Activated naive CD8-positive, alpha-beta T cell (primary cell): ENCODE data around the gene TSTD2.
"Not testable (repeated sequence)": the region's sequence is repeated elsewhere in the genome, so short reads cannot be mapped to it uniquely, and the experiment has no call there.

Experiments used
- H3K27ac Mint-ChIP-seq: one replicate; pipeline ENCODE4 v1.8.0; 2021; ENCODE audit warnings: mixed read lengths
- H3K27me3 Mint-ChIP-seq: one replicate; pipeline ENCODE4 v1.8.0; 2021; ENCODE audit warnings: mixed read lengths
- H3K36me3 Mint-ChIP-seq: one replicate; pipeline ENCODE4 v1.8.0; 2021; ENCODE audit warnings: mixed read lengths
- H3K4me1 Mint-ChIP-seq: one replicate; pipeline ENCODE4 v1.8.0; 2021; ENCODE audit warnings: low read depth, mixed read lengths
- H3K4me3 Mint-ChIP-seq: one replicate; pipeline ENCODE4 v1.8.0; 2021; ENCODE audit warnings: mild to moderate bottlenecking, mixed read lengths
- H3K9me3 Mint-ChIP-seq: one replicate; pipeline ENCODE4 v1.8.0; 2021; ENCODE audit warnings: low read depth, mixed read lengths

The TSTD2 gene

GRCh38 chr9:97645720-97646119 is 12.6 kb upstream of the TSTD2 start:
- Mint-ChIP-seq H3K4me3 (no peak overlapping the region), H3K4me1 (peaks cover 16% of the 10 kb centered on the region), H3K27ac (no peak overlapping the region), H3K36me3 (peaks cover 8% of the 10 kb centered on the region), H3K9me3 (no peaks in the 10 kb centered on the region), H3K27me3 (no peaks in the 10 kb centered on the region)

DNA sequence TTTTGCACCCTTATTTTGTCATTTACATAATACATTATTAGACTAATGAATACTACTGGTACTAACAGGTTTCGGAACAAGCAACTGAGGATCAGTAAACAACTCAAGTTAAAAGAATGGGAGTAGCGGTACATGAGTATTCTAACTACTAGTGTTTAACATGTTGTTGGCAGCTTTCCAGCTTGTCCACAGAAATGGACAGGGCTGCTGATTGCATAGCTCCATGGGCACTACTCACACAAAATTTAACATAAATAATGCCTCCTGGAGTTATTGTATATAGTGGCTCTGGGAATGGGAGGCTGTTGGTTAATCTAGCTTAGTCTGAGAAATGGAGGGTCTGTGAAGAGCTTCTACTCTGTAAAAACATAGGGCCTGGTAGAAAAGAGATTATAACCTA is 7.2 kb upstream of the TSTD2 start:
- Mint-ChIP-seq H3K4me1 (peaks cover 54% of the 10 kb centered on the region), H3K36me3 (peaks cover 9% of the 10 kb centered on the region), H3K9me3 (no peaks in the 10 kb centered on the region), H3K27ac (peak overlapping the region; percentile 16), H3K4me3 (no peak overlapping the region), H3K27me3 (no peaks in the 10 kb centered on the region)

DNA sequence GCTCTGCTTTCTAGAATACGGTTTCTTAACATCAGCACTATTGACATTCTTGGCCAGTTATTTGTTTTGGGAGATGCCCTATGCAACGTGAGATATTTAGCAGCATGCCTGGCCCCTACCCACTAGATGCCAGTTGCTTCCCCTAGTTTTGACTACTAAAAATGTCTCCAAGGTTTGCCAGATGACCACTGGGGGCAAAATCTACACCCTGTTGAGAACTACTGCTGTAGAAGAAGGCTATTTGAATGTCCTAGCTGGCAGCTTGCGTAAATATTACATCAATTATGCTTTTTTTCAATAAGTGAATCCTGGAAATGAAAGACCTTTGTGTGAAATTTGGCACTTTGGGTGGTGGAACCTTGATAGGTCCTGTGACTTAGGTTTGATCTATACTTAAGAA is 5.5 kb upstream of the TSTD2 start:
- Mint-ChIP-seq H3K9me3 (no peaks in the 10 kb centered on the region), H3K4me1 (peaks cover 65% of the 10 kb centered on the region), H3K36me3 (peaks cover 7% of the 10 kb centered on the region), H3K4me3 (peak overlapping the region; percentile 14), H3K27ac (peak overlapping the region; percentile 22), H3K27me3 (no peaks in the 10 kb centered on the region)

DNA sequence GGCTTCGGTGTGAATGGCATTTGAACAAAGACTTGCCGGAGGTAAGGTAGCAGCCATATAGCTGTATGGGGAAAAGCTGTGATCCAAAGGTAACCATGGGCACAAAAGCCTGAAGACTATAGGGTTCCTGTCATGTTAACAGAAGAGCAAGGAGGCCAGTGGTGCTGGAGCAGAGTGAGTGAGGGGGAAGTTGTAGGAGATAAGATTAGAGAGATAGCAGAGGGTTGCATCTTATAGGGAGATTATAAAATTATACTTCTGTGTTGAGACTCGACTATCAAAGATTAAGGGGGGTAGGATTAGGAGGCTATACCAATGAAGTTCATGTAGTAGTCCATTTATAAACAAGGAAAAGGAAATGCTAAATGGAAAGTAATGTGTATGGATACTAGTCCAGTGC is 3.7 kb upstream of the TSTD2 start:
- Mint-ChIP-seq H3K4me1 (peaks cover 63% of the 10 kb centered on the region), H3K27ac (no peak overlapping the region), H3K27me3 (no peaks in the 10 kb centered on the region), H3K4me3 (peak overlapping the region; percentile 73), H3K9me3 (no peaks in the 10 kb centered on the region), H3K36me3 (peaks cover 3% of the 10 kb centered on the region)

- Mint-ChIP-seq H3K4me3 (peak overlapping the region; percentile 98), H3K27ac (peak overlapping the region; percentile 100), H3K27me3 (no peaks in the 10 kb centered on the region), H3K9me3 (no peaks in the 10 kb centered on the region), H3K4me1 (peaks cover 60% of the 10 kb centered on the region), H3K36me3 (peaks cover 3% of the 10 kb centered on the region)
Observed at GRCh38 chr9:97635026-97635425, 1.9 kb upstream of the TSTD2 start.

DNA sequence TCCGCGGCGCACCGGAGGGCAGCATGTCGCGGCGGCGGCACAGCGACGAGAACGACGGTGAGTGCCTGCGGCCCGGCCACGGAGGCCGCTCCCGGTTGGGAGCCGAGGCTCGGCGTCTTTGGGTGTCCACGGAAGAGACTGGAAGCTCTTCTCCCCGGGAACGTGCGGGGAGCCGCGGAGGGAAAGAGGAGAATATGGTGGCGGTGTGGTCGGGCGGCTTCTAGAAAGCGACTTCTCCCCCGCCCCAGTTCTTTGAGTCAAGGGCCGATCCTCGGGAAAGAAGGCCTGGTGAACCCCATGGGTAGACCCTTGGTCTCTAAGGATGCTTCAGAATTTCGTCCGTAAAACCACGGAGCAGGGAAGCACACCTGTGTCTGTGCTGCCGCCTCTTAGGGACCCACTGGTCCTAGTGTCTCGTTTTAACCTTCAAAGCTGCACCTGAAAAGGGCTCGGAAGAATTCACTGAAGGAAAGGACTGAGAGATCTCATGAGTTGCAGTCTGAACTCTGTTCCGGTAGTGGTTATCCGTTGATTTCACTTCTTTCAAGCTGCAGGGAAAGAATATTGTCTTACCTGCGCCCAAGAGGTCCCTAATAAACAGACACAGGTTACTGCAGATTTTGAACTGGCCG is 807 bp upstream of the TSTD2 start:
- H3K27me3 Mint-ChIP-seq, result no peaks in the 10 kb centered on the region
- peak overlapping the region; percentile 100 for H3K27ac Mint-ChIP-seq
- peaks cover 57% of the 10 kb centered on the region for H3K4me1 Mint-ChIP-seq
- H3K4me3 Mint-ChIP-seq, result peak overlapping the region; percentile 98
- H3K36me3 Mint-ChIP-seq, result peaks cover 3% of the 10 kb centered on the region
- no peaks in the 10 kb centered on the region for H3K9me3 Mint-ChIP-seq

DNA sequence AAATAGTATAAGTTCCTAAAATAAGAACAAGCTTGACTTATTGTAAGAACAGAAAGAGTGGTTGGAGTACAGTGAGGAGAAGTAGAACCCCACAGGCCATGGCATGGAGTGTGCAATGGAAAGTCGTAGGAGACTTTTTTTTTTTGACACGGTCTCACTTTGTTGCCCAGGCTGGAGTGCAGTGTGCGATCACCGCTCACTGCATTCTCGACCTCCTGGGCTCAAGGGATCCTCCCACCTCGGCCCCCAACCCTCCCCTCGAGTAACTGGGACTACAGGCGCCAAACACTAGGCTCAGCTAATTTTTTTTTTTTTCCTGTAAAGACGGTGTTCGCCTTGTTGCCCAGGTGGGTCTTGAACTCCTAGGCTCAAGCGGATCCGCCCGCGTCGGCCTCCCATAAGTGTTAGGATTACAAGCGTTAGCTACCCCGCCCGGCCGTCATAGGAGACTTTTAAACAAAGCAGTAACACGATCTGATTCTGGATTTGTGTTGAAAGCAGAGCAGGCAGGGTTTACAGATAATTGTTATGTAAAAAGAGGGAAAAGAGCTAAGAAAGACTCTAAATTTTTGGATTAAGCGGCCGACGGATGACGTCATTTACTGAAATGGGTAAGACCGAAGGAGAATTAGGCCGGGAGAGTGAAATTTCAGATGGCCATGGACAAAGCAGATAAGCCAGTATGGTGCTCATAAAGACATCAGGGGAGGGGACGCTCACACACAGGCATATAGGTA is 752 bp downstream of the TSTD2 start:
- Mint-ChIP-seq H3K4me3 (peak overlapping the region; percentile 98), H3K27ac (peak overlapping the region; percentile 100), H3K27me3 (no peaks in the 10 kb centered on the region), H3K9me3 (no peaks in the 10 kb centered on the region), H3K36me3 (peaks cover 3% of the 10 kb centered on the region), H3K4me1 (peaks cover 49% of the 10 kb centered on the region)

DNA sequence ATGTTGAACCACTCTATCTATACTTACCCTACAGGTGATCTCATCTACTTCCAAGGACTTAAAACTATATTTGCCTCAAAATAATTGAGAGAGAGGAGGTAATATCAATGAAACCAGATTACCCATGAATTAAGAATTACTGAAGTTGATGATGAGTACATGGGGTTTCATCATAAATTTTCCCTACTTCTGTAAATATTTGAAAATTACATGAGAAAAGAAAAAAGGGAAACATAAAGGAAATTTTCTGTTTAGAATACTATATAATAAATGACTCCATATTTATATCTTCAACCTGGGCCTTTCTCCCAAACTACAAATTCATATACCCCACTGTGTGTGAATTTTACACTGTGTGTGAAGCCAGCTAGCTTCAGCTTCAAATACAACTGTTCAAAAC is 2.6 kb downstream of the TSTD2 start:
- Mint-ChIP-seq H3K36me3 (no peaks in the 10 kb centered on the region), H3K4me1 (peaks cover 38% of the 10 kb centered on the region), H3K4me3 (no peak overlapping the region), H3K27ac (no peak overlapping the region), H3K27me3 (no peaks in the 10 kb centered on the region), H3K9me3 (no peaks in the 10 kb centered on the region)

DNA sequence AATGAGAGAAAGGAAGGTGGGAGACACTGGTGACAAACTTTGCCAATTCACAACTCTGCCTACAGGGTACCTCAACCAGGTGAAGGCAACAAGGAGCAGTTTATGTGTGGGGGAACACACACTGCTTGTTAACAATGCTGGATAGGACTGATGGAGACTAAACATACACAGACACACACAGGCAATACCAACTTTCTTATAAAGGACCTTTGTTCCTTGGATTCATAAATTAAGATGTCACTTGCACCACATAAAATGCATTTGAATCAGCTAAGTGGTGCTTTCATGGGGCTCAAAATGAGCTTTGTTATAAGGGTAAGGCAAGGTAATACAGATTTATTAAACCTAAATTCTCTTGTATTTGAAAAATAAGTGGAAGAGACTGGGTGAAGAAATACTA is 4.0 kb downstream of the TSTD2 start:
- Mint-ChIP-seq H3K4me3 (no peak overlapping the region), H3K4me1 (peaks cover 28% of the 10 kb centered on the region), H3K36me3 (peaks cover 2% of the 10 kb centered on the region), H3K27me3 (no peaks in the 10 kb centered on the region), H3K27ac (no peak overlapping the region), H3K9me3 (no peaks in the 10 kb centered on the region)

DNA sequence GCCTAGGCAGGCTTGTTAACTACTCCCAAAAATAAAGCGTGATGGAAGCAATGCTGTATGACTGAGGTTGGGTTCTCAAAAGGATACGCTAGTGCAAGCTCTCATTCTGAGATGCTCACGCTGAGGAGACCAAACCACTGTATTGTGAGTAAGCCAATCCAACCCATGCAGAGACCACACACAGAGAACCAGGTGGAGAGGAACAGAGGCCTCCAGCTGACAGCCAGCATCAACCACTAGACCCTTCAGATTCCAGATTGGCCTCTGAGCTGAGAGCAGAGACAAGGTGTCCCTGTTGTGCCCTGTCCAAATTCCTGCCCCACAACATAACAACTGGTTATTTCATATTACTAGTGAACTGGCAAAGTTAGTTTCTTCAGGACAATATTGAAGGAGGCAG is 4.5 kb downstream of the TSTD2 start:
- H3K27ac Mint-ChIP-seq, result no peak overlapping the region
- H3K9me3 Mint-ChIP-seq, result no peaks in the 10 kb centered on the region

GRCh38 chr9:97627624-97628023 is 5.5 kb downstream of the TSTD2 start:
- Mint-ChIP-seq H3K36me3 (peaks cover 4% of the 10 kb centered on the region), H3K4me1 (peaks cover 26% of the 10 kb centered on the region), H3K9me3 (no peaks in the 10 kb centered on the region), H3K4me3 (no peak overlapping the region), H3K27me3 (no peaks in the 10 kb centered on the region), H3K27ac (no peak overlapping the region)

More for the DNA sequence above, 4.5 kb downstream of the TSTD2 start:
- no peak overlapping the region for H3K4me3 Mint-ChIP-seq
- H3K4me1 Mint-ChIP-seq, result peaks cover 26% of the 10 kb centered on the region
- no peaks in the 10 kb centered on the region for H3K27me3 Mint-ChIP-seq
- H3K36me3 Mint-ChIP-seq, result peaks cover 4% of the 10 kb centered on the region

DNA sequence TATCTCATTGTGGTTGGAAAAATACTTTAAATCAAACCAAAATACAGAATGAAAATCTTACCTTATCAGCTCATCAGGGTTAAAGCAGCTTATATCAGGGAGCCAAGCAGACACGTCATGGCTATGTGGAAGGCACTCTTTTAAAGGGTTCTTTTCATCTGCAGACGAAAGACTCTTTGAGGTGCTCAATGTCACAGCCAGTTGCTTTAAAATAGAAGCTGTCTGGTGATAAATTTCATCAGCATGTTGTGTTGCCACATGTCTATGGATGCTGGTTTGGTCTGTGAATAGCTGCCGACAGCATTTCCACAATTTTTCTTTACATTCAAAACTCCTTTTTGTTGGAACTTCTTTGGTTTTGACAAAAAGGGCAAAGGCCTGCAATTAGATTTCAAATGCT is 7.5 kb downstream of the TSTD2 start:
- peaks cover 8% of the 10 kb centered on the region for H3K36me3 Mint-ChIP-seq
- no peaks in the 10 kb centered on the region for H3K27me3 Mint-ChIP-seq
- no peaks in the 10 kb centered on the region for H3K9me3 Mint-ChIP-seq
- no peak overlapping the region for H3K27ac Mint-ChIP-seq
- no peak overlapping the region for H3K4me3 Mint-ChIP-seq
- peaks cover 20% of the 10 kb centered on the region for H3K4me1 Mint-ChIP-seq

DNA sequence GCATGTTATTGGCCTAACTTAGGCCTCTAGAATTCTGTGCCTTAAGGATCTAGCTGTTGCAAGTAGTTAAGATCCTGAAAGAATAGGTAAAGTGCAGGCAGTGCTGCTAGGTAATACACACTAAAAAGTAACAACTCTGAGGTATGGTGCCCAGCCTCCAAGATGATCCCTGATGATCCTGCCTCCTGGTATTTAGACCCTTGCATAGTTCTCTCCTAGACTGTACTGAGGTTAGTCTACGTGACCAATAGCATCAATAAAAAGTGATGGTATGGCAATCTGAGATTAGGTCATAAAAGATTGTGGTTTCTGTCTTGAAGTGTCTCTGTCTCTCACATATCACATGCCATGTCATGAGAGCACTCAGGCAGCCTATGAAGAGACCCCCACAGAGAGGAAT is 9.2 kb downstream of the TSTD2 start:
- H3K27me3 Mint-ChIP-seq, result no peaks in the 10 kb centered on the region

GRCh38 chr9:97622483-97622882 is 10.7 kb downstream of the TSTD2 start:
- H3K4me1 Mint-ChIP-seq, H3K27me3 Mint-ChIP-seq, H3K4me3 Mint-ChIP-seq, H3K9me3 Mint-ChIP-seq, H3K27ac Mint-ChIP-seq: not testable (repeated sequence)
- H3K36me3 Mint-ChIP-seq, result peaks cover 14% of the 10 kb centered on the region

More for the DNA sequence above, 9.2 kb downstream of the TSTD2 start:
- H3K4me3 Mint-ChIP-seq, result no peak overlapping the region
- no peaks in the 10 kb centered on the region for H3K9me3 Mint-ChIP-seq
- no peak overlapping the region for H3K27ac Mint-ChIP-seq
- H3K36me3 Mint-ChIP-seq, result peaks cover 14% of the 10 kb centered on the region
- H3K4me1 Mint-ChIP-seq, result peaks cover 10% of the 10 kb centered on the region

GRCh38 chr9:97620063-97620462 is 13.1 kb downstream of the TSTD2 start:
- Mint-ChIP-seq H3K4me1 (peaks cover 10% of the 10 kb centered on the region), H3K36me3 (peaks cover 14% of the 10 kb centered on the region)
- H3K4me3 Mint-ChIP-seq, H3K27me3 Mint-ChIP-seq, H3K9me3 Mint-ChIP-seq, H3K27ac Mint-ChIP-seq: not testable (repeated sequence)

DNA sequence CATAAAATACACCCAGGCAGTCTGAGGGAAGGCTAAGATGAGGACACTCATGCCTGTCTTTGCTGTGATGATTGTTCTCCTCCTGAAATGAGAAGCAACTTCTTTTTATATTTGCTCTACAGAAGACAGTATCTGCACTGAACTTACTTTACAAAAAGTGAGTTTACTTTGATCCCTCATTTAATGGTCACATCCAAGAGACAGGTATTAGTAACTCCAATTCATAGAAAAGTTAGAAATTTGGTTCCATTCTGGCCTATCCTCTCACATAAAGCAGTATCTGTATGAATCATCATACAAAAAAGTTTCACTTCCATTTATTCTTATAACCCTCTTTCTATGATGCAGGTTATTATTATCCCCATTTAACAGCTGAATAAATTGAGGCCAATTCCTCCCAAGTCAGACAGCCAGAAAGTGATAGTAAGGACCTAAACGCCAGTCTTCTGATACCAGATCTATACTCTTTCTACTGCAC is 15.2 kb downstream of the TSTD2 start:
- Mint-ChIP-seq H3K27me3 (no peaks in the 10 kb centered on the region), H3K4me1 (peaks cover 9% of the 10 kb centered on the region), H3K9me3 (no peaks in the 10 kb centered on the region), H3K4me3 (no peak overlapping the region), H3K27ac (no peak overlapping the region), H3K36me3 (peaks cover 10% of the 10 kb centered on the region)
